HepG2 (cell line): ENCODE data around the gene TFEB. TPM values are rescaled to one million over a fixed set of nuclear protein-coding genes. Genes with fewer than 3 reads are reported as not detected.

Experiments
- ATAD3A ChIP-seq: sonication (generic); formaldehyde crosslinking; IDR thresholded peaks from 2 replicates; pipeline ENCODE4 v1.4.0; 2020; ENCODE audit warnings: missing genetic modification reagents
- ATF5 ChIP-seq: sonication (generic); formaldehyde crosslinking; IDR thresholded peaks from 2 replicates; pipeline ENCODE4 v1.4.0; 2020; ENCODE audit warnings: mild to moderate bottlenecking, low read depth, missing genetic modification reagents
- DBP ChIP-seq: sonication (generic); formaldehyde crosslinking; IDR thresholded peaks from 2 replicates; pipeline ENCODE4 v1.4.0; 2020; ENCODE audit warnings: missing genetic modification reagents; ENCODE audit errors: not compliant biosample characterization
- E2F5 ChIP-seq: sonication (generic); formaldehyde crosslinking; conservative IDR thresholded peaks from 2 replicates; pipeline ENCODE4 v1.4.0; 2020; ENCODE audit warnings: missing genetic modification reagents
- FOXM1 ChIP-seq: sonication (generic); formaldehyde crosslinking; IDR thresholded peaks from 2 replicates; pipeline ENCODE4 v1.5.0; 2020; ENCODE audit warnings: missing genetic modification reagents
- FOXO1 ChIP-seq: sonication (generic); formaldehyde crosslinking; IDR thresholded peaks from 2 replicates; pipeline ENCODE4 v1.4.0; 2020; ENCODE audit warnings: missing genetic modification reagents
- HMGA1 ChIP-seq: sonication (generic); formaldehyde crosslinking; conservative IDR thresholded peaks from 2 replicates; pipeline ENCODE4 v1.4.0; 2020; ENCODE audit warnings: missing genetic modification reagents
- HNRNPUL1 ChIP-seq: fragments of 200-400 bp; formaldehyde crosslinking; IDR thresholded peaks from 2 replicates; pipeline ENCODE4 v1.6.1; 2017; ENCODE audit warnings: low read depth, mild to moderate bottlenecking, low read length, moderate library complexity
- HOXA3 ChIP-seq: sonication (generic); formaldehyde crosslinking; IDR thresholded peaks from 2 replicates; pipeline ENCODE4 v1.5.0; 2020; ENCODE audit warnings: missing genetic modification reagents
- IRF1 ChIP-seq: sonication (generic); formaldehyde crosslinking; IDR thresholded peaks from 2 replicates; pipeline ENCODE4 v1.4.0; 2020; ENCODE audit warnings: low read depth, mild to moderate bottlenecking, missing genetic modification reagents
- MTF2 ChIP-seq: sonication (generic); formaldehyde crosslinking; IDR thresholded peaks from 2 replicates; pipeline ENCODE4 v1.5.0; 2020; ENCODE audit warnings: missing genetic modification reagents, borderline replicate concordance
- NFKBIZ ChIP-seq: IDR thresholded peaks from 2 replicates; pipeline ENCODE4 v1.6.1; 2018; ENCODE audit warnings: missing genetic modification reagents, missing compliant biosample characterization
- NFYC ChIP-seq: IDR thresholded peaks from 2 replicates; pipeline ENCODE4 v1.6.1; 2016; ENCODE audit warnings: missing genetic modification reagents, missing compliant biosample characterization
- RAD21 ChIP-seq: fragments of 450-650 bp; formaldehyde crosslinking; IDR thresholded peaks from 2 replicates; pipeline ENCODE4 v1.5.0; 2020; ENCODE audit warnings: mild to moderate bottlenecking
- RORA ChIP-seq: sonication (generic); formaldehyde crosslinking; IDR thresholded peaks from 2 replicates; pipeline ENCODE4 v1.5.0; 2020; ENCODE audit warnings: mild to moderate bottlenecking, missing genetic modification reagents, moderate library complexity
- SP1 ChIP-seq, 2 experiments: fragments of 450-650 bp in 1 of 2; sonication (generic) in 1 of 2; formaldehyde crosslinking in 1 of 2; IDR thresholded peaks; 2 replicates each; pipeline versions ENCODE4 v1.4.0 to v1.6.1; 2016 to 2020; ENCODE audit warnings: missing genetic modification reagents in 1 of 2
- TBP ChIP-seq: sonication (generic); formaldehyde crosslinking; IDR thresholded peaks from 2 replicates; pipeline ENCODE4 v1.5.0; 2020; ENCODE audit warnings: missing genetic modification reagents
- ZBTB25 ChIP-seq: IDR thresholded peaks from 2 replicates; pipeline ENCODE4 v1.6.1; 2018; ENCODE audit warnings: missing genetic modification reagents
- ZMAT3 ChIP-seq: sonication (generic); formaldehyde crosslinking; conservative IDR thresholded peaks from 2 replicates; pipeline ENCODE4 v1.7.0; 2021; ENCODE audit warnings: missing genetic modification reagents
- ZNF138 ChIP-seq: sonication (generic); formaldehyde crosslinking; IDR thresholded peaks from 2 replicates; pipeline ENCODE4 v1.5.0; 2020; ENCODE audit warnings: mild to moderate bottlenecking, low read depth, missing genetic modification reagents
- ZNF160 ChIP-seq: sonication (generic); formaldehyde crosslinking; IDR thresholded peaks from 2 replicates; pipeline ENCODE4 v1.8.0; 2022; ENCODE audit warnings: mild to moderate bottlenecking, inconsistent platforms, missing genetic modification reagents
- ZNF207 ChIP-seq: fragments of 450-650 bp; IDR thresholded peaks from 2 replicates; pipeline ENCODE4 v1.6.1; 2016; ENCODE audit warnings: antibody characterized with exemption, borderline replicate concordance
- ZNF335 ChIP-seq: sonication (generic); formaldehyde crosslinking; IDR thresholded peaks from 2 replicates; pipeline ENCODE4 v1.4.0; 2020; ENCODE audit warnings: missing genetic modification reagents
- ZNF362 ChIP-seq: sonication (generic); formaldehyde crosslinking; IDR thresholded peaks from 2 replicates; pipeline ENCODE4 v1.4.0; 2020; ENCODE audit warnings: missing genetic modification reagents, mild to moderate bottlenecking, borderline replicate concordance
- ZNF703 ChIP-seq: sonication (generic); formaldehyde crosslinking; IDR thresholded peaks from 2 replicates; pipeline ENCODE4 v1.5.1; 2020; ENCODE audit warnings: missing genetic modification reagents, mild to moderate bottlenecking, moderate library complexity, borderline replicate concordance
- polyA plus RNA-seq, 8 experiments: library from polyadenylated mRNA; depleted of rRNA in 3 of 8; stranded (reverse) in 7 of 8; unstranded in 1 of 8; fragments of >200 nt; fragmentation: Illumina TruSeq in 4 of 8; extraction: Trizol in 4 of 8; gene quantifications; 2 replicates each; pipeline versions ENCODE4 v1.2.1 to v1.2.3, GENCODE V29; 2011 to 2016; ENCODE audit warnings: low read depth in 4 of 8, missing spikeins in 1 of 8, mixed read lengths in 1 of 8; ENCODE audit not compliant: insufficient read depth in 1 of 8
- total RNA-seq, 5 experiments: library from RNA; depleted of rRNA; stranded (reverse); fragments of >200 nt; fragmentation: Illumina TruSeq; extraction: Trizol; gene quantifications; 2 replicates each; pipeline ENCODE4 v1.2.3, GENCODE V29; 2016; ENCODE audit warnings: low read depth in 1 of 5

TFEB gene
- total and polyA plus RNA-seq, 2 of the 13 experiments (the other 11 are each of a cell fraction or from before 2014, with no cell fraction given): 13.3 to 18.7 TPM

GRCh38 chr6:41741625-41742490 lies 6.5 kb upstream of the TFEB start (continued):
- TF ChIP-seq ZNF362 (CRISPR knock-in tag) (no peak; the same call in 1 of the 2 replicates), ZMAT3 (CRISPR knock-in tag) (0 out of 2 replicates have a peak, but pooled peaks have one; percentile 24), ZNF160 (no peak), FOXM1 (no peak), SP1 (IDR thresholded peaks at IDR 0.05) (no peak), SP1 (CRISPR knock-in tag; IDR thresholded peaks at IDR 0.05) (no peak), HMGA1 (CRISPR knock-in tag) (no peak), ATF5 (CRISPR knock-in tag) (no peak), ZBTB25 (CRISPR knock-in tag) (0 out of 2 replicates have a peak, but pooled peaks have one; percentile 18), IRF1 (no peak), HNRNPUL1 (no peak), TBP (CRISPR knock-in tag) (no peak), ZNF207 (no peak), RAD21 (no peak; the same call in 1 of the 2 replicates), ZNF703 (CRISPR knock-in tag) (no peak), RORA (CRISPR knock-in tag) (no peak), E2F5 (CRISPR knock-in tag) (no peak), MTF2 (no peak), NFKBIZ (CRISPR knock-in tag) (no peak), DBP (CRISPR knock-in tag) (no peak), NFYC (CRISPR knock-in tag) (no peak; the same call in 1 of the 2 replicates), ZNF138 (CRISPR knock-in tag) (no peak), ATAD3A (CRISPR knock-in tag) (no peak), FOXO1 (CRISPR knock-in tag) (peak; percentile 61), ZNF335 (0 out of 2 replicates have a peak, but pooled peaks have one; percentile 16), HOXA3 (CRISPR knock-in tag) (peak; percentile 59)
